HG03469 (cell line): Measurements from ENCODE around the gene ALKBH4.
A peak's percentile ranks its signal among the peaks of the same experiment; 100 is the strongest.
"Not testable (repeated sequence)": the region's sequence is repeated elsewhere in the genome, so short reads cannot be mapped to it uniquely, and the experiment has no call there.

Source experiments
- ATAC-seq: cut with Tn5 transposase; IDR thresholded peaks from one replicate; pipeline ENCODE4 v1.9.1; 2021; ENCODE audit warnings: mild to moderate bottlenecking, moderate library complexity, moderate number of reproducible peaks; ENCODE audit not compliant: unreplicated experiment

ALKBH4 gene

GRCh38 chr7:102429141-102429899 is 35.3 kb downstream of the ALKBH4 start:
- ATAC-seq: no peak

- ATAC-seq: no peak
Observed at GRCh38 chr7:102427019-102427405, 37.7 kb downstream of the ALKBH4 start.

DNA sequence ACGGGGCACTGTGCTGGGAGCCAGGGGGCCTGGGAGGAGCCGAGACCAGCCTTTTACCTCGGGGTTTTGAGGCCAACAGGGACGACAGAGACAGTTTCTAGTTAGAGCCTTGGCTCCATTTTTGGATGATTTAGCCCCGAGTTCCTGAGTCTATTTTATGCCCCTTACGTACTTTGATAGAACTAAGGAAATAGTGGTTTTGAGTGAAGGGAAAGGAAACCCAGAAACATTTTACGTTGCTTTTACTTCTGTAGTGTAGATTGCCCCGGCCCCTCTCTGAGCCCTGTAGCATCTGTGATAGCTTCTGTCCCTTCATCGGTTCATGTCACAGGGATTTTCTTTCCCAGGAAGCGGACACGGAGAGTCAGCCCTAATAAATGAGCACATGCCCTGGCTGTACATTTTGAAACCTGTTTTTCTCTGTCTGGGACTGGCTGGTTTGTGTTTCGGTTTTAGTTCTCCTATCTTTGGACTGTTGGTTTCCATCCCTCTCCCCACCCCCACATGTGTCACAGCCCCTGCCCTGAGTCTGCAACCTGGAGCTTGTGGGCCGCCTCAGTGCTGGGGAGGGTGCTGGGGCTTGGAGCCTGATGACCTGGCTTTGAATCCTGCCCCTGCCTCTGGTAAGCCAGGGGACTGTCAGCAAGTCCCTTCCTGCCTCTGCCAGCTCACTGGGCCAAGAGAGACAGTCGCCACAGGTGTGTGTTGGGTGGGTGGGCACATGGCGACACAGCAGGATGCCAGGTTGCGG is 38.2 kb downstream of the ALKBH4 start:
- peak; percentile 24 for ATAC-seq

GRCh38 chr7:102425639-102426267 is 38.9 kb downstream of the ALKBH4 start:
- ATAC-seq: peak; percentile 40

DNA sequence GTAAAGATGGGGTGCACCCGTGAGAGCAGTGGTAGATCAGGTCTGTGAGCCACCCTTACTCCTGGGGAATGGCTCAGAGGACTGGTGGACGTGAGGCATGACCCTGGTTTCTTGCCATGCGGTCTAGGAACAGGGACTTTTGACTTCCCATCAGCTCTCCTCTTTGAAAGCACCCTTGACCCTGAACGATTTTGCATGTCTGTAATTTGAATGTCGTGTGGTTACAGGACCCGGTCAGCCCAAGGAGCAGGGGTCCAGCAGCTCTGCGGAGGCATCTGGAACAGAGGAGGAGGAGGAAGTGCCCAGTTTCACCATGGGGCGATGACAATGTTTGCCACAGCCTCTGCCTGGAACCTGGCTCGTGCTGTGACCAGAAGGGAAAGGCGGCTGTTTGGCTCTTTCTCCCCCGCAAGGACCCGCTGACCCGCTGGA is 39.9 kb downstream of the ALKBH4 start:
- ATAC-seq: peak; percentile 26

- no peak for ATAC-seq
Observed at GRCh38 chr7:102424129-102424551, 40.5 kb downstream of the ALKBH4 start.

GRCh38 chr7:102421706-102422240 is 42.9 kb downstream of the ALKBH4 start:
- ATAC-seq: no peak

DNA sequence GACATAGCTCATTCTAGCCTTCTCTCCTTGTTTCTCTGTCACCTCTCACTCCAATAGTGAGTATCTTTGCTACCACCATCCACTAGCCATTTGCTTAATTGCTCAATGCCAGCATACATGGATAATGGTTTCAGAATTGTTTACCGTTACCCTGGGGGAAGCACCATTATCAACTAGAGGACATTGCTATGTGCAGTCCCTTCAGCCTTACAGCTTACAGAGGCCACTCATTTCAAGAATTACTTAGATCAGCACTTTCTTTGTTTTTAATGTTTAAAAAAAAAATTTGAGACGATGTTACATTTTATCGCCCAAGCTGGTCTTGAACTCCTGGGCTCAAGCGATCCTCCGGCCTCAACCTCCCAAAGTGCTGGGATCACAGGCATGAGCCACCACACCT is 46.1 kb downstream of the ALKBH4 start:
- ATAC-seq: no peak

GRCh38 chr7:102417105-102417504 is 47.6 kb downstream of the ALKBH4 start:
- ATAC-seq: no peak

- ATAC-seq: no peak
Observed at GRCh38 chr7:102416406-102416805, 48.3 kb downstream of the ALKBH4 start.

DNA sequence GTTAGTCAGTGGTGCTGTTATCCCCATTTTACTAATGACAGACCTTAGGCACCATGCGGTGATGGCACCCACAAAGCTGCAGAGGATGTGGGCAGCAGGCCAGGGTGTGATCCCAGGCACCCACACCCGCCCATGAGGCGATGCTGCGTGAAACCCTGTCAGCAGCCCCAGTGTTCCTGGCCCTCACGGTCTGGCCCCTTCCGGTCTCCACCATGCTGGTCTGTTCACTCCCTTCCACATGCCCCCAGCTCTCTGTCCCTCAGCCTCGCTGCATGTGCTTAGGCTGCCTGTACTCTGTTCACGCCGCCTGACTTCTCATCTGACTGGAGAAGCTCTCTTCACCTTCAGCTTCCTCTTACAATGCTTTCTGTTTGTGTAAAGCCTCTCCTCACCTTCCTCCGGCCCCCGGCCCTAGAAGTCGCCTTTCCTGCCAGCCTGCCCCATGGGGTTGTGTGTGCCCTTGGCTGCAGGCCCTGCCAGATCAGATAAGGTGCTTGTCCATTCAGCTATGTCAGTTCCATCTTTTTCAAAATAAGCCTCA is 48.9 kb downstream of the ALKBH4 start:
- no peak for ATAC-seq

- no peak for ATAC-seq
Observed at GRCh38 chr7:102413611-102414010, 51.1 kb downstream of the ALKBH4 start.

- no peak for ATAC-seq
Observed at GRCh38 chr7:102413091-102413490, 51.6 kb downstream of the ALKBH4 start.

- ATAC-seq: no peak
Observed at GRCh38 chr7:102412548-102412947, 52.1 kb downstream of the ALKBH4 start.

GRCh38 chr7:102410918-102411317 is 53.7 kb downstream of the ALKBH4 start:
- ATAC-seq: no peak

DNA sequence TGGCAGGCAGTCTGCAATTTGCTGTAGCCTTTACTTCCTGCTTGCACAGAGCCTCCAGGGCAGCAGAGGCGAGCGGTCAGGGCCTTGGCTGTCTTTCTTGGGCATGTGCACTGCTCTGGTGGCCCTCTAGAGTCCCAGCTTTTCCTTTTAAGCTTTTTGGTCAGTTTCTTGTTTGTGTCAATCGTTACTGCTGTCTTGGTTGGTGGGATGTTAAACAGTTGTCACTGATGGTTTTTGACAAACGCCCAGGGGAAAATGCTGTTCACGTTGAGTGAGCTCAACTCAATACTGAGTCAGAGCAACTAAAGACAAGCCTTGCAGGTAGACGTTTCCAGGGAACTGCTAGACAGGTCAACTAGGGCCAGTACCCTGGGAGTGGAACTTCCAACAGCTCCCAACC is 54.5 kb downstream of the ALKBH4 start:
- ATAC-seq: no peak

GRCh38 chr7:102409340-102409739 is 55.3 kb downstream of the ALKBH4 start:
- ATAC-seq: no peak

GRCh38 chr7:102408530-102408929 is 56.1 kb downstream of the ALKBH4 start:
- not testable (repeated sequence) for ATAC-seq

DNA sequence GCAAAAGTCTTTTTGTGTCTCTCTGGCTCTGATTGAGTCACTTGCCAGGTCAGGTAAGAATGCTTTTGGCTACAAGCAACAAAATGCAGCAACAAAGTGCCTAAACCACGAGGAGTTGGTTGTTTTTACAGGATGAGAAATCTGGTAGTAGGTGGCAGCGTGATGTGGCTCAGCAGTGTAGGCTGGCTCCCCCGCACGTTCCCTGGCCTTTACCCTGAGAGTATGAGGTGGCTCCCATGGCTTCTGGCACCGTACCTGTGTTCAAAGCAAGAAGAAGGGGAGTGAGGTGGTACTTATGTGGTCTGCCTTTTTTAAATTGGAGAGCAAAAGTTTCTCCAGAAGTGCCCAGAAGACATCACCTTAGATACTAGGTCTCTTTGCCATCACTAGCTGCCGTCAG is 56.8 kb downstream of the ALKBH4 start:
- no peak for ATAC-seq
